GM21619 (cell line): ENCODE results near the gene SCD5.

Source experiments
- ATAC-seq: cut with Tn5 transposase; IDR thresholded peaks from one replicate; pipeline ENCODE4 v1.9.1; 2021; ENCODE audit not compliant: unreplicated experiment

The SCD5 gene

GRCh38 chr4:82737354-82737753 lies 61.2 kb downstream of the SCD5 start:
- no peak for ATAC-seq

DNA sequence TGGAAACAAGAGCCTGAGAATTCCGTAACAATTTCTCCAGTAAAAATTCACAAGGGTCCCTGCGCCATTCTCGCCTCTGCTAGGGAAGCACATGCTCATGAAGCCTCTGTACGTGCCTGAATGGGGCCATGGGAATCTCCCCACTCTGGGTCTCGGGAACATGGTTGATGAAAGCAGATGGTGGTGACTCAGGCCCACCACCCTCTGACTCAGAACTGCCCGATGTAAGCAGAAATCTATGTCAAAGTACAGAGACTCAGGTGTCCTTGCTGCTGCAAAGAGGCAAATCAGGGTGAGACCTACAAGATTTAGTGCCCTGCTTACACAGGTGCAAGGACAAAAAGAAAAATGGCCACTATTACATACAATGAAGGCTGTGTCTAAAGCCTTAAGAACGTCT lies 65.0 kb downstream of the SCD5 start:
- ATAC-seq: no peak

GRCh38 chr4:82728301-82728700 lies 70.3 kb downstream of the SCD5 start:
- no peak for ATAC-seq

- no peak for ATAC-seq
These were observed 72.0 kb downstream of the SCD5 start for GRCh38 chr4:82726596-82726995.

DNA sequence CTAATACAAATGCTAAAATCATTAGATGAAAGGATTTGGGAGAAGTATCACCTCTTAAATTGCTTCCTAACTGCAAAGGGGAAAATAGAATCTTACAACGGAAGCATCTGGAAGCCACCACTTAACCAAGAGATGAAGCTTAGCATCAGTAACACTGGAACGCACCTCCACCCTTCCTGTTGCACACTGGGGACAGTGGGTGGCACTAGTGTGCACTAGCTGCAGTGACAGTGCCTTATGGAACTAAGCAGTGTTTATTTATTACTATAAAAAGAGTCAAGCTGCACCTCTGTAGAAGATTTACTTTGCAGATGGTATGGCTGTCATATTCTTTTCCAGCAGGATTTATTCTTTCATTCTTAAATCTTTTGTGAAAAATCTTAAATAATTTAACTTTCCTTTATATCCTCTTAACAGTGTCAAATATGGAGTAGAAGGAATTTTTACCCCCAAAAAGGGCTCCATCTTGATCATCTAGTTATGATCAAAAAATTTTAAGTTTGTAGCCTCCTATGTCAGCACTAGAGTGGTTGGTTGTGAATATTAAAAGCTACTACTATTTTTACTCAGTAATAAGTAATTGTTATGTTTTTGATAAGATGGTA lies 76.7 kb downstream of the SCD5 start:
- ATAC-seq: no peak

- ATAC-seq: no peak
These were observed 80.2 kb downstream of the SCD5 start for GRCh38 chr4:82718162-82718940.

GRCh38 chr4:82715731-82716617 lies 82.6 kb downstream of the SCD5 start:
- ATAC-seq: no peak

DNA sequence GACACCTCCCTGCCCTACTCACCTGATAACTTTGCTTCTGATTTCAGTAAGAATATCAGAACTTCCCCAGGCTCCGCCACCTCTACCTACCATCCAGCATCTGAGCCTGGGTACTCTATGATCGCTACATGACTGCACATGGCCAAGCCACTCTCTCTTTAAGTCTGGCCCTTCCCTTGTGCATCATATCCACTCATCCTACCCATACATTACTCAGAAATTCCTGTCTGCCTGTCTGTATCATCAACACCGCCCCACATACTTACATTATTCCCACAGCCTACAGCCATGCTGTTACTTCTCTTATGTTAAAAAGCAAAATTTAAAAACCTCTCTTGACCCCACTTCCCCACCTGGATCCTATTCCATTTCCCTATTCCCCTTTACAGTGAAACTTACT lies 84.7 kb downstream of the SCD5 start:
- ATAC-seq: no peak

DNA sequence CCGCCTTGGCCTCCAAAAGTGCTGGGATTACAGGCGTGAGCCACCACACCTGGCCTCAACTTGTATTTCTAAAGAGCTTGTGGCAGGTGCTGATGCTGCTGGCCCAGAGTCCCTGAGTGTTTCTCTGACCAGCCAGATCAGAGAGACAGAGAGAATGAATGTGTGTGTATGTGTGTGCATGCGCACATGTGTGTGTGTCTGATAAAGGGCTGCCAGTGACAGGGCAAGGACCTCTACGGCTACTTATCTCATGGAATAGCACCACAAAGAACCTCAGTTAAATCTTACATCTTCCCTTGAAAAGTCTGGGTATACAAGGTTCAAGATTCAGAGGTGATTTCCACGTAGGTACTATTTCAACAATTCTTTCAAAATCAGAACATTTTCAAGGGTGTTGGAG lies 86.0 kb downstream of the SCD5 start:
- no peak for ATAC-seq

GRCh38 chr4:82711158-82711785 lies 87.3 kb downstream of the SCD5 start:
- no peak for ATAC-seq

- no peak for ATAC-seq
These were observed 88.2 kb downstream of the SCD5 start for GRCh38 chr4:82710197-82710929.

- ATAC-seq: no peak
These were observed 89.6 kb downstream of the SCD5 start for GRCh38 chr4:82708982-82709381.

GRCh38 chr4:82706349-82707000 lies 92.1 kb downstream of the SCD5 start:
- no peak for ATAC-seq

DNA sequence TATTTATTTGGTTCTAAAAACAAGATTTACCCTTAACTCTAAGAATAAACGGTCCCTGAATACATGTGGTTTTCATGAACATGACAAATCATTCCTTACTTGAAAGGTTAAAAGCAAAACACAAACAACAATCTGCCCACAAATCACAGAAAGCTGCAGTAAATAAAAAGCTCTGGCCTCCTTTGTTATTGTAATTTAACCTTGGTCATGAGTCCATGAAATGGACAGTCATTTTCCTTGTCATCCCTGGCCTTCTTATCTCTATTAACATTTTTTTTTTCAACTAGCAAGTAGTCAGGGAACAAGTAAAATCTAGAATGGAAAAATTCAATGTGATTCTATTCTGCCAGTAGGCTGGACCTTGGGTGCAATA lies 92.7 kb downstream of the SCD5 start:
- ATAC-seq: no peak

DNA sequence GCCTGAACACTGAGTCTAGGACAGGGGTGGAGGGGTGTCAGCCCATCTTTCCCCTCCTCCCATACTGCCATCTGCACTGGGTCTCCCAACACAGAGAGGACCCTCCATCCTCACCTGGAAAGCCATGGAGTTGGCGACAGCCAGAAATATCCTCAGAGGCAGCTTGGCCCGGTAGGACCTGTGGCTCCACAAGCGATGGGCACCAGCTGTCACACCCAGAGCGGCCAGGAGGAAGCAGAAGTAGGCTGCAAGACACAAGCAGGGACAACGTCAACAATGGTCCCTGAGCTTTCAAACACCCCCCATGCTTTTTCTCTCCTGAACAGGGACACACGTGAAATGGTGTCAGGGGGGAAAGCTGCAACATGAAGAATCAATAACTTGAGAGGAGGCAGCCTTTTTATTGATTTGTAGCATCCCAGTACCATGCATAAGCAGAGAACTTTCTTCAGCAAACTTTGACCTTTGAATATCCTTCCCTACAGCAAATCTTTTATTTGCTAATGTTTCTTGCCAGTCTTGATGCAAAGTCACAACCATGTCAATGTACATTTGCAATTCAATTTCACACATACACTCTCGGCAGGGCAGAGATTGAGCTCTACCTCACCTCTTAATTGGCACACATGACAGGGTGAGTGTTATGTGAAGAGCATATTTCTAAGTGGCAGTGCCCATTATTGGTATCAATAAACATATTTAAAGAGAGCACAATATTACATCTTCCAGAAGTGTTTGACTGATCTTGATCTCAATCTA lies 93.2 kb downstream of the SCD5 start:
- ATAC-seq: no peak

- ATAC-seq: no peak
These were observed 94.4 kb downstream of the SCD5 start for GRCh38 chr4:82704156-82704555.

DNA sequence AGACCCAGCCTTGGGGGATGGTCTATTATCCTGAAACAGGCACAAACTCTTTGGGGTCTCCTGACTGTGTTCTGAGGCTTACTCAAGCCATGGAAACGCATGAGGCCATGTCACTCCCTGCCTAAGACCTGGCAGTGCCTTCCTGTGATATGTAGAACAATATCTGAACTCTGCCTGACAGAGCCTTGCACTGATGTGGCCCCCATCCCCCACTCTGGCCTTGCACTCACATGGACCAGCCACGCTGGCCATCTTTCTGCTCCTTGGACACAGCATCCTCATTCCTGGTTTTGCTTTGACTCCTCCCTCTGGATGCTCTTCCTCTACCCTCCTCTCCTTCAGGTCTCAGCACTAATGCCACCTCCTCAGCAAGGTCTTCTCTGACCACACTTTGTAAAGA lies 100.2 kb downstream of the SCD5 start:
- ATAC-seq: no peak

GRCh38 chr4:82697561-82697960 lies 101.0 kb downstream of the SCD5 start:
- ATAC-seq: no peak

DNA sequence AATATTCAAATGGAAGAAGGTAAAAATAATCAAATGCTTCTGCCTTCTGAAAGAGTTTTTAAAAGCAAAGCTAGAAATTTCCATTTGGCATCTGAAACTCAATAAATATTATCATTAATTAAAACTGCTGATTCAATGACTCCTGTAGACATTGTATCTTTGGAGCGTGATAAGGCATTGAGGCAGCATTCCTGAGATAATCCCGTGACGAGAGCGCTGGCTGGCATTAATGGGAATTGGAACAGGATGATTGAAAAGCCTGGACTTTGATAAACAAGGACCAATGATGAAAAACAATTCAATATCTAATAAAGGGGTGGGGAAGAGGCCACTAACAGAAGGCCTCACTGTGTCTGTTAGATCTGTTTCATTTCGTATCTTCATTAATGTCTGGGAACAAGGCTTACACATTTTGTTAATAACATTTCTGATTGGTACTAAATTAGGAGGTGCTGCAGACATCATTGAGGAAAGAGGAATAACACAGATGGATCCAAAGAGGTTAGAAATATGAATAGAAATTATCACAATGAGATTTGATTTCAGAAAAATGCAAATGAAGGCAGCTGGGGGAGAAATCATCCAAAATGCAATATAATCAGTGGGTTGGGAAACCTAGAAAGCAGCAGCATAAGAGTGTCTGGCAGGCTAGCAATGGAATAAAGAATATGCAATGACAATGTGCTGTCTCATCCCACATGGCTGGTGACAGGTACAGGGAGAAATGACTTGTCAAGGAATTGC lies 102.3 kb downstream of the SCD5 start:
- ATAC-seq: no peak
